ENCODE measurements around the gene MROH7.

The MROH7 gene

GRCh38 chr1:54610601-54611580 lies 30.7 kb upstream of the MROH7 start:
- no peak overlapping the region for H3K27ac ChIP-seq
- TF ChIP-seq CTCF (conservative IDR thresholded peaks at IDR 0.05), result no peak

- no peak for TF ChIP-seq CTCF (conservative IDR thresholded peaks at IDR 0.05)
- H3K27ac ChIP-seq, result no peak overlapping the region
These were observed 30.0 kb upstream of the MROH7 start for GRCh38 chr1:54611621-54612020.

- no peak overlapping the region for H3K27ac ChIP-seq
- TF ChIP-seq CTCF (conservative IDR thresholded peaks at IDR 0.05), result no peak
These were observed 27.6 kb upstream of the MROH7 start for GRCh38 chr1:54614024-54614423.

- no peak for TF ChIP-seq CTCF (conservative IDR thresholded peaks at IDR 0.05)
These were observed 27.0 kb upstream of the MROH7 start for GRCh38 chr1:54614563-54614962.

GRCh38 chr1:54615531-54616279 lies 25.9 kb upstream of the MROH7 start:
- TF ChIP-seq CTCF (conservative IDR thresholded peaks at IDR 0.05), result no peak
- no peak overlapping the region for H3K27ac ChIP-seq

More at GRCh38 chr1:54614563-54614962, 27.0 kb upstream of the MROH7 start:
- H3K27ac ChIP-seq, result no peak overlapping the region

GRCh38 chr1:54619749-54620148 lies 21.8 kb upstream of the MROH7 start:
- TF ChIP-seq CTCF (conservative IDR thresholded peaks at IDR 0.05), result no peak
- H3K27ac ChIP-seq, result no peak overlapping the region

Measured in VCaP (cell line).